ENCODE results near the gene PTN.

DNA sequence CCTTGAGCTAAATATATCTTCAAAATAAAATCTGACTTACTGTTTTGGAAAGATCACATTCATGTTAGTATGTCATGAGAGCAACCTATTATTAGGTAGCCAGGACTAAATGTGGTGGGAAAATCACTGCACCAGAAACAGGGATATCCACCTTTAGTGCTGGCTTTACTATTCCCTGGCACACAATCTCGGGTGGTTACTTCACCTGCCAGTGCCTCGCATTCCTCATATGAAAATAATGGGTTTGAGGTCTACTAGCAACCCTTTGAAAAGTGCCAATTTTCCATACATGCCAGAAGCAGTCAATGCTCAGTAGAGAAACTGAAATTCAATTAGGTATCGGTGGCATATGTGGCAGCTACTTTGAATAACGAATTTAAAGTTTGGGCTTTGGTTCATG lies 36.8 kb downstream of the PTN start:
- no peak for TF ChIP-seq POLR2A (IDR thresholded peaks at IDR 0.05)
- TF ChIP-seq, protein P1, sequence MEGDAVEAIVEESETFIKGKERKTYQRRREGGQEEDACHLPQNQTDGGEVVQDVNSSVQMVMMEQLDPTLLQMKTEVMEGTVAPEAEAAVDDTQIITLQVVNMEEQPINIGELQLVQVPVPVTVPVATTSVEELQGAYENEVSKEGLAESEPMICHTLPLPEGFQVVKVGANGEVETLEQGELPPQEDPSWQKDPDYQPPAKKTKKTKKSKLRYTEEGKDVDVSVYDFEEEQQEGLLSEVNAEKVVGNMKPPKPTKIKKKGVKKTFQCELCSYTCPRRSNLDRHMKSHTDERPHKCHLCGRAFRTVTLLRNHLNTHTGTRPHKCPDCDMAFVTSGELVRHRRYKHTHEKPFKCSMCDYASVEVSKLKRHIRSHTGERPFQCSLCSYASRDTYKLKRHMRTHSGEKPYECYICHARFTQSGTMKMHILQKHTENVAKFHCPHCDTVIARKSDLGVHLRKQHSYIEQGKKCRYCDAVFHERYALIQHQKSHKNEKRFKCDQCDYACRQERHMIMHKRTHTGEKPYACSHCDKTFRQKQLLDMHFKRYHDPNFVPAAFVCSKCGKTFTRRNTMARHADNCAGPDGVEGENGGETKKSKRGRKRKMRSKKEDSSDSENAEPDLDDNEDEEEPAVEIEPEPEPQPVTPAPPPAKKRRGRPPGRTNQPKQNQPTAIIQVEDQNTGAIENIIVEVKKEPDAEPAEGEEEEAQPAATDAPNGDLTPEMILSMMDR (IDR thresholded peaks at IDR 0.05) = no peak
- no peak for TF ChIP-seq EP300 (IDR thresholded peaks at IDR 0.05)
- no peak for TF ChIP-seq POLR2AphosphoS5 (IDR thresholded peaks at IDR 0.05)
